Heart left ventricle (tissue), 13 donors: Measurements from ENCODE around the gene HTATSF1.

ENCODE experiments used
- CTCF ChIP-seq, 12 donors: fragments of 200-600 bp; sonication (generic) in 4 of 12; IDR thresholded peaks; one replicate each; pipeline versions ENCODE4 v1.5.0 to v1.8.0; 2018 to 2022; ENCODE audit warnings: antibody characterized with exemption in 12 of 12, mild to moderate bottlenecking in 5 of 12
- POLR2A ChIP-seq, 2 donors: fragments of 450-650 bp; IDR thresholded peaks; one replicate each; pipeline ENCODE4 v1.6.1; 2017; ENCODE audit warnings: antibody characterized with exemption in 2 of 2, mild to moderate bottlenecking in 2 of 2, moderate library complexity in 2 of 2
- donor health status: ischemic (EF 13 %, LVEDD 7.1; RV severe dilation, severe dysfunction).
- donor health status: DM: no; HTN: yes; CAD: no.
- donor health status: DM: no; HTN: no; CAD: no.
- donor health status: ischemic (EF 25% LVEDD 6.9; RV normal size, moderate dysfunction).
- donor health status: ischemic (EF 25% LVEDD 5.7; RV mildly dilated, moderate dysfunction).
- donor health status: ischemic (EF 35%, LVEDD 5.7; RV mildly dilated, moderate dysfunction).
- donor health status: nonischemic (EF 11% LVEDD 7.7; RV severe dilation, severe dysfunction).
- donor health status: DM: yes; HTN: yes; CAD: no.
- donor health status: PGD.
- donor health status: ischemic (EF 29% LVEDD 5.4; RV normal size, mild dysfunction).
- donor health status: nonischemic (EF 23%, LVEDD 6.1; RV moderate dilation, normal function).

DNA sequence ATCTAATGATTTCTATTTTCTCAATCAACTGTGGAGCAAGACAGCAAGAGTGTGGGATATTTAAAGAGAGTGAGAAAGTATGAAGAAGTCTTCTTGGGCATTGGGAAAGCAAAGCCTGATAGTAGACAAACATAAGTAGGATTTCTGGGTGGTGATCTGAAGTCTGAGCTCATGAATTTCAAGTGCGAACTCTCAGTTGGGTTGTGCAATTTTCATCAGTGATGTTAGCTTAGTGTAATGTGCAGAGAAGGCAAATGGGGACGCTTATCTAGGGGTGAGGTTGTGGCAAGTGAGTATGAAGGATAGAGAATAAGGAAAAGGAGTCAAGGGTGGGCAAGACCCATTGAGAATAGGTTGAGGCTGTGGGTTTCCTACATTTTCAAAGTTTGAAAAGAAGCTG, 58.3 kb downstream of the HTATSF1 start:
- TF ChIP-seq CTCF (IDR thresholded peaks at IDR 0.05) = no peak
- TF ChIP-seq POLR2A (IDR thresholded peaks at IDR 0.05) = no peak
